SK-N-SH (cell line): ENCODE measurements around the gene GTF2A1L. TPM values are rescaled to one million over a fixed set of nuclear protein-coding genes. Genes with fewer than 3 reads are reported as not detected.

Source experiments
- CTCF ChIA-PET: fragments of 300-600, 350-600 bp; formaldehyde crosslinking; extraction: SDS; loops from one replicate; lab custom pipeline; 2021; lab: Yijun Ruan, JAX
- POLR2A ChIA-PET: fragments of 350-600 bp; sonication (Branson Sonifier 250); formaldehyde crosslinking; extraction: SDS; loops from one replicate; lab custom pipeline; 2020; ENCODE audit warnings: antibody characterized with exemption, inconsistent platforms; lab: Yijun Ruan, JAX
- DNase-seq: peaks from one replicate; pipeline ENCODE4 v3.0.0; 2012
- H2AFZ ChIP-seq: fragments of 200-600 bp; sonication (generic); 2 replicates; pipeline ENCODE4 v1.8.1; 2016; ENCODE audit warnings: antibody characterized with exemption, mild to moderate bottlenecking, low read depth
- H3F3A ChIP-seq: fragments of 200-600 bp; sonication (generic); replicated peaks from 2 replicates; pipeline ENCODE3; 2016; ENCODE audit warnings: antibody characterized with exemption, mild to moderate bottlenecking; ENCODE audit not compliant: insufficient read depth
- H3K27ac ChIP-seq, 2 experiments: fragments of 200-500 bp in 1 of 2; fragments of 200-600 bp in 1 of 2; sonication (Bioruptor generic) in 1 of 2; sonication (generic), shearing (Covaris generic) in 1 of 2; 2 replicates each; pipeline versions ENCODE4 v1.5.1 to v1.6.1; 2014 to 2016; ENCODE audit warnings: low read depth in 2 of 2, inconsistent platforms in 1 of 2, low read length in 1 of 2, mild to moderate bottlenecking in 1 of 2, mixed read lengths in 1 of 2
- H3K27me3 ChIP-seq: fragments of 200-600 bp; sonication (generic), shearing (Covaris generic); 2 replicates; pipeline ENCODE4 v1.6.1; 2016; ENCODE audit warnings: mixed run types; ENCODE audit not compliant: insufficient read depth
- H3K36me3 ChIP-seq, 2 experiments: fragments of 200-500 bp in 1 of 2; fragments of 200-600 bp in 1 of 2; sonication (Bioruptor generic) in 1 of 2; sonication (generic) in 1 of 2; replicated peaks in 1 of 2; 2 replicates each; pipeline versions ENCODE3 to v1.5.1; 2014 to 2016; ENCODE audit warnings: low read length in 1 of 2, mild to moderate bottlenecking in 1 of 2; ENCODE audit not compliant: insufficient read depth in 2 of 2, control insufficient read depth in 1 of 2
- H3K4me1 ChIP-seq, 2 experiments: fragments of 200-500 bp in 1 of 2; fragments of 200-600 bp in 1 of 2; sonication (Bioruptor generic) in 1 of 2; sonication (generic), shearing (Covaris generic) in 1 of 2; 2 replicates each; pipeline versions ENCODE4 v1.5.1 to v1.6.1; 2014 to 2016; ENCODE audit warnings: low read depth in 1 of 2, low read length in 1 of 2, mixed run types in 1 of 2; ENCODE audit not compliant: insufficient read depth in 2 of 2, control insufficient read depth in 1 of 2
- H3K4me2 ChIP-seq: fragments of 200-600 bp; sonication (generic), shearing (Covaris generic); 2 replicates; pipeline ENCODE4 v1.6.1; 2017; ENCODE audit warnings: mixed run types
- H3K4me3 ChIP-seq, 2 experiments: fragments of 200-500 bp in 1 of 2; fragments of 200-600 bp in 1 of 2; sonication (Bioruptor generic) in 1 of 2; sonication (generic), shearing (Covaris generic) in 1 of 2; 2 replicates each; pipeline versions ENCODE4 v1.5.1 to v1.8.1; 2014 to 2016; ENCODE audit warnings: low read depth in 2 of 2, inconsistent platforms in 1 of 2, low read length in 1 of 2, mild to moderate bottlenecking in 1 of 2, mixed read lengths in 1 of 2, moderate library complexity in 1 of 2
- H3K79me2 ChIP-seq: fragments of 200-600 bp; sonication (generic); 2 replicates; pipeline ENCODE4 v1.8.1; 2017; ENCODE audit warnings: mild to moderate bottlenecking; ENCODE audit not compliant: insufficient read depth
- H3K9ac ChIP-seq: fragments of 200-600 bp; sonication (generic); 2 replicates; pipeline ENCODE4 v1.6.1; 2017; ENCODE audit warnings: mixed run types
- H3K9me2 ChIP-seq: fragments of 200-600 bp; sonication (generic); 2 replicates; pipeline ENCODE4 v1.6.1; 2017; ENCODE audit warnings: mixed run types
- H3K9me3 ChIP-seq: fragments of 200-600 bp; sonication (generic); 2 replicates; pipeline ENCODE4 v1.6.1; 2017; ENCODE audit warnings: mixed run types, mild to moderate bottlenecking, moderate library complexity
- H4K20me1 ChIP-seq: fragments of 200-600 bp; sonication (generic); 2 replicates; pipeline ENCODE4 v1.6.1; 2017; ENCODE audit warnings: mild to moderate bottlenecking, mixed run types; ENCODE audit not compliant: insufficient read depth
- CHD2 ChIP-seq: fragments of 150-350 bp; IDR thresholded peaks from 2 replicates; pipeline ENCODE4 v1.6.1; 2018; ENCODE audit warnings: low read length; ENCODE audit not compliant: partially characterized antibody
- ELF1 ChIP-seq: IDR thresholded peaks from 2 replicates; pipeline ENCODE4 v1.4.0; 2012
- EP300 ChIP-seq, 2 experiments: IDR thresholded peaks; 2 replicates each; pipeline versions ENCODE4 v1.4.0 to v1.6.1; 2012; ENCODE audit warnings: borderline replicate concordance in 1 of 2, low read depth in 1 of 2, low read length in 1 of 2
- FOXM1 ChIP-seq: IDR thresholded peaks from 2 replicates; pipeline ENCODE4 v1.4.0; 2012; ENCODE audit warnings: low read depth, mild to moderate bottlenecking
- GABPA ChIP-seq: IDR thresholded peaks from 2 replicates; pipeline ENCODE4 v1.4.0; 2012; ENCODE audit warnings: low read depth, mild to moderate bottlenecking
- JUND ChIP-seq: IDR thresholded peaks from 2 replicates; pipeline ENCODE4 v1.4.0; 2012
- MEF2A ChIP-seq: IDR thresholded peaks from 2 replicates; pipeline ENCODE4 v1.4.0; 2012; ENCODE audit warnings: low read depth, borderline replicate concordance
- MXI1 ChIP-seq: IDR thresholded peaks from 2 replicates; pipeline ENCODE4 v1.6.1; 2012; ENCODE audit warnings: mild to moderate bottlenecking, low read depth, low read length, improper control_type of control experiment
- NFIC ChIP-seq: IDR thresholded peaks from 2 replicates; pipeline ENCODE4 v1.4.0; 2012; ENCODE audit warnings: borderline replicate concordance
- NRF1 ChIP-seq: IDR thresholded peaks from 2 replicates; pipeline ENCODE4 v1.6.1; 2012; ENCODE audit warnings: low read depth, mild to moderate bottlenecking, low read length
- POLR2AphosphoS5 ChIP-seq: IDR thresholded peaks from 2 replicates; pipeline ENCODE4 v1.6.1; 2012; ENCODE audit warnings: low read depth, low read length
- RXRA ChIP-seq: IDR thresholded peaks from 2 replicates; pipeline ENCODE4 v1.4.0; 2012; ENCODE audit warnings: low read depth, mild to moderate bottlenecking, borderline replicate concordance
- SIN3A ChIP-seq: IDR thresholded peaks from 2 replicates; pipeline ENCODE4 v1.6.1; 2012; ENCODE audit warnings: low read depth, mild to moderate bottlenecking, low read length, moderate library complexity, borderline replicate concordance
- TCF12 ChIP-seq: IDR thresholded peaks from 2 replicates; pipeline ENCODE4 v1.4.0; 2012
- TEAD4 ChIP-seq: IDR thresholded peaks from 2 replicates; pipeline ENCODE4 v1.4.0; 2012; ENCODE audit warnings: mild to moderate bottlenecking, borderline replicate concordance; ENCODE audit not compliant: insufficient read depth
- YY1 ChIP-seq: IDR thresholded peaks from 2 replicates; pipeline ENCODE4 v1.4.0; 2012; ENCODE audit warnings: low read depth, mild to moderate bottlenecking
- WGBS: methylation state at CpG from one replicate; pipeline ENCODE4 v1.1.6; 2017; ENCODE audit warnings: low lambda C conversion rate; 5-methylcytosine and 5-hydroxymethylcytosine counted together
- polyA plus RNA-seq, 3 experiments: library from polyadenylated mRNA; depleted of rRNA; stranded (reverse); fragments of >200 nt; gene quantifications; 2 replicates each; pipeline ENCODE4 v1.2.3, GENCODE V29; 2012
- TF ChIP-seq, protein P1 (sequence below): IDR thresholded peaks from 2 replicates; pipeline ENCODE4 v1.4.0; 2012; ENCODE audit warnings: low read depth, borderline replicate concordance
- TF ChIP-seq, protein P2 (sequence below): IDR thresholded peaks from 2 replicates; pipeline ENCODE4; 2012

The GTF2A1L gene
- polyA plus RNA-seq, 1 of the 3 experiments (the other 2 are of a cell fraction) = 0.36 TPM

- H3K27me3 ChIP-seq = no peaks in the 10 kb centered on the region
- H4K20me1 ChIP-seq = no peaks in the 10 kb centered on the region
- H3K4me3 ChIP-seq = no peak overlapping the region
- peaks cover 0 to 7% of the 10 kb centered on the region in 2 experiments; a peak in 2 of 4 replicates for H3K4me1 ChIP-seq
- no peak overlapping the region for H3K9ac ChIP-seq
- no peaks in the 10 kb centered on the region for H3K9me2 ChIP-seq
- ChIA-PET CTCF (no interaction called here), POLR2A (no interaction called here)
- no peak overlapping the region for H2AFZ ChIP-seq
- TF ChIP-seq YY1 (no peak), NRF1 (no peak), MEF2A (peak; percentile 81), TEAD4 (peak; percentile 56; the same call in 1 of the 2 replicates), JUND (peak; percentile 55), TCF12 (peak; percentile 97), POLR2AphosphoS5 (peak; percentile 48; the same call in 1 of the 2 replicates), SIN3A (peak; percentile 36; the same call in 1 of the 2 replicates), GABPA (no peak), NFIC (peak; percentile 57; the same call in 1 of the 2 replicates), EP300 (IDR thresholded peaks at IDR 0.05; ENCODE audit: borderline replicate concordance in 1 of 2, low read depth in 1 of 2, low read length in 1 of 2) (peak in 1 of 2 experiments; percentile 23; a peak in 1 of 4 replicates), FOXM1 (no peak)
- TF ChIP-seq, protein P1, sequence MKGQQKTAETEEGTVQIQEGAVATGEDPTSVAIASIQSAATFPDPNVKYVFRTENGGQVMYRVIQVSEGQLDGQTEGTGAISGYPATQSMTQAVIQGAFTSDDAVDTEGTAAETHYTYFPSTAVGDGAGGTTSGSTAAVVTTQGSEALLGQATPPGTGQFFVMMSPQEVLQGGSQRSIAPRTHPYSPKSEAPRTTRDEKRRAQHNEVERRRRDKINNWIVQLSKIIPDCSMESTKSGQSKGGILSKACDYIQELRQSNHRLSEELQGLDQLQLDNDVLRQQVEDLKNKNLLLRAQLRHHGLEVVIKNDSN = no peak
- TF ChIP-seq, protein P2, sequence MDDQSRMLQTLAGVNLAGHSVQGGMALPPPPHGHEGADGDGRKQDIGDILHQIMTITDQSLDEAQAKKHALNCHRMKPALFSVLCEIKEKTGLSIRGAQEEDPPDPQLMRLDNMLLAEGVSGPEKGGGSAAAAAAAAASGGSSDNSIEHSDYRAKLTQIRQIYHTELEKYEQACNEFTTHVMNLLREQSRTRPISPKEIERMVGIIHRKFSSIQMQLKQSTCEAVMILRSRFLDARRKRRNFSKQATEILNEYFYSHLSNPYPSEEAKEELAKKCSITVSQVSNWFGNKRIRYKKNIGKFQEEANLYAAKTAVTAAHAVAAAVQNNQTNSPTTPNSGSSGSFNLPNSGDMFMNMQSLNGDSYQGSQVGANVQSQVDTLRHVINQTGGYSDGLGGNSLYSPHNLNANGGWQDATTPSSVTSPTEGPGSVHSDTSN = peak; percentile 73
- peak overlapping the region in 1 of 2 experiments; percentile 12; a peak in 1 of 4 replicates for H3K27ac ChIP-seq
- H3K36me3 ChIP-seq = no peaks in the 10 kb centered on the region
- 11% methylated on average over 4 of the region's 4 CpGs for WGBS
- H3K4me2 ChIP-seq = peak overlapping the region; percentile 51; the same call in 1 of the 2 replicates
- DNase-seq = no peak
- H3K79me2 ChIP-seq = no peaks in the 10 kb centered on the region
- H3F3A ChIP-seq = peaks cover 10% of the 10 kb centered on the region
- no peaks in the 10 kb centered on the region for H3K9me3 ChIP-seq
Measured at GRCh38 chr2:48651158-48651790, 33.6 kb downstream of the GTF2A1L start.

- Histone ChIP-seq H3K27me3 (no peaks in the 10 kb centered on the region), H3K4me3 (no peak overlapping the region), H2AFZ (no peak overlapping the region), H3K27ac (no peak overlapping the region), H3K9me3 (no peaks in the 10 kb centered on the region), H3F3A (no peaks in the 10 kb centered on the region), H3K4me2 (no peak overlapping the region), H3K9ac (no peak overlapping the region), H3K4me1 (no peaks in the 10 kb centered on the region), H3K9me2 (no peaks in the 10 kb centered on the region), H3K36me3 (peaks cover 0 to 4% of the 10 kb centered on the region in 2 experiments), H3K79me2 (no peaks in the 10 kb centered on the region), H4K20me1 (no peaks in the 10 kb centered on the region)
- TF ChIP-seq ELF1 = no peak
- no peak for TF ChIP-seq MXI1
- TF ChIP-seq CHD2 = no peak
- TF ChIP-seq RXRA = no peak
- TF ChIP-seq MEF2A = no peak
- ChIA-PET CTCF (no interaction called here), POLR2A (no interaction called here)
- 6% methylated on average over 1 of the region's 1 CpG for WGBS
- DNase-seq = no peak
Measured at GRCh38 chr2:48668992-48669391, 51.3 kb downstream of the GTF2A1L start.
